Measurements from ENCODE around the gene NHEJ1. TPM values are rescaled to one million over a fixed set of nuclear protein-coding genes. Genes with fewer than 3 reads are reported as not detected.

The NHEJ1 gene
- total RNA-seq, 1 donor from 2014 or later: 10.8 TPM

GRCh38 chr2:219155054-219155644, 5.5 kb downstream of the NHEJ1 start:
- H3K27me3 Mint-ChIP-seq (ENCODE audit: low read depth, unreplicated experiment): no peaks in the 10 kb centered on the region
- no peak overlapping the region for H3K27ac ChIP-seq (ENCODE audit: low read depth, low read length)
- H4K20me1 ChIP-seq (ENCODE audit: insufficient read depth, low read length): no peaks in the 10 kb centered on the region
- TF ChIP-seq CTCF (IDR thresholded peaks at IDR 0.05; ENCODE audit: insufficient read depth, low read depth, low read length) (peak; percentile 41), EZH2 (IDR thresholded peaks at IDR 0.05; ENCODE audit: insufficient read depth, low read length) (no peak)
- no peak overlapping the region for H2AFZ ChIP-seq (ENCODE audit: low read depth, low read length)
- H3K9me3 ChIP-seq (ENCODE audit: insufficient read depth, low read depth, low read length): no peaks in the 10 kb centered on the region
- DNase-seq (ENCODE audit: low read depth): peak; percentile 17
- H3K4me1 ChIP-seq (ENCODE audit: insufficient read depth, low read length): peaks cover 4% of the 10 kb centered on the region
- no peak overlapping the region for H3K4me3 ChIP-seq (ENCODE audit: insufficient read depth, low read depth, low read length)
- H3K27ac Mint-ChIP-seq (ENCODE audit: unreplicated experiment): no peak overlapping the region
- no peak overlapping the region for H3K9ac ChIP-seq (ENCODE audit: low read length)
- no peak overlapping the region for H3K4me2 ChIP-seq (ENCODE audit: low read length)
- no peak for FAIRE-seq
- H3K27me3 ChIP-seq (ENCODE audit: insufficient read depth, low read length): no peaks in the 10 kb centered on the region
- H3K4me3 Mint-ChIP-seq (ENCODE audit: unreplicated experiment): no peak overlapping the region
- no peaks in the 10 kb centered on the region for H3K79me2 ChIP-seq (ENCODE audit: insufficient read depth, low read length)
- no peaks in the 10 kb centered on the region for H3K9me3 Mint-ChIP-seq (ENCODE audit: unreplicated experiment)
- peaks cover 18% of the 10 kb centered on the region for H3K4me1 Mint-ChIP-seq (ENCODE audit: low read depth, unreplicated experiment)
- H3K36me3 Mint-ChIP-seq (ENCODE audit: low read depth, unreplicated experiment): peaks cover 4% of the 10 kb centered on the region
- H3K36me3 ChIP-seq (ENCODE audit: insufficient read depth, low read length): peaks cover 4% of the 10 kb centered on the region

- Mint-ChIP-seq H3K36me3 (ENCODE audit: low read depth, unreplicated experiment) (peaks cover 14% of the 10 kb centered on the region), H3K4me1 (ENCODE audit: low read depth, unreplicated experiment) (no peaks in the 10 kb centered on the region), H3K4me3 (ENCODE audit: unreplicated experiment) (no peak overlapping the region), H3K27me3 (ENCODE audit: low read depth, unreplicated experiment) (no peaks in the 10 kb centered on the region), H3K9me3 (ENCODE audit: unreplicated experiment) (no peaks in the 10 kb centered on the region), H3K27ac (ENCODE audit: unreplicated experiment) (no peak overlapping the region)
- Histone ChIP-seq H3K27me3 (ENCODE audit: insufficient read depth, low read length) (no peaks in the 10 kb centered on the region), H3K4me2 (ENCODE audit: low read length) (no peak overlapping the region), H3K9ac (ENCODE audit: low read length) (no peak overlapping the region), H3K4me1 (ENCODE audit: insufficient read depth, low read length) (no peaks in the 10 kb centered on the region), H2AFZ (ENCODE audit: low read depth, low read length) (no peak overlapping the region), H3K36me3 (ENCODE audit: insufficient read depth, low read length) (no peaks in the 10 kb centered on the region), H3K79me2 (ENCODE audit: insufficient read depth, low read length) (no peaks in the 10 kb centered on the region), H3K4me3 (ENCODE audit: insufficient read depth, low read depth, low read length) (no peak overlapping the region), H3K27ac (ENCODE audit: low read depth, low read length) (no peak overlapping the region), H4K20me1 (ENCODE audit: insufficient read depth, low read length) (no peaks in the 10 kb centered on the region), H3K9me3 (ENCODE audit: insufficient read depth, low read depth, low read length) (no peaks in the 10 kb centered on the region)
- FAIRE-seq (no peak), DNase-seq (ENCODE audit: low read depth) (no peak)
- TF ChIP-seq EZH2 (IDR thresholded peaks at IDR 0.05; ENCODE audit: insufficient read depth, low read length) (no peak), CTCF (IDR thresholded peaks at IDR 0.05; ENCODE audit: insufficient read depth, low read depth, low read length) (no peak)
Observed at GRCh38 chr2:219149667-219150066, 10.9 kb downstream of the NHEJ1 start.

- Histone ChIP-seq H3K9me3 (ENCODE audit: insufficient read depth, low read depth, low read length) (peaks cover 3% of the 10 kb centered on the region), H2AFZ (ENCODE audit: low read depth, low read length) (no peak overlapping the region), H3K27me3 (ENCODE audit: insufficient read depth, low read length) (no peaks in the 10 kb centered on the region), H3K36me3 (ENCODE audit: insufficient read depth, low read length) (no peaks in the 10 kb centered on the region), H3K79me2 (ENCODE audit: insufficient read depth, low read length) (no peaks in the 10 kb centered on the region), H3K27ac (ENCODE audit: low read depth, low read length) (no peak overlapping the region), H4K20me1 (ENCODE audit: insufficient read depth, low read length) (peaks cover 5% of the 10 kb centered on the region), H3K4me3 (ENCODE audit: insufficient read depth, low read depth, low read length) (no peak overlapping the region), H3K9ac (ENCODE audit: low read length) (no peak overlapping the region), H3K4me2 (ENCODE audit: low read length) (no peak overlapping the region), H3K4me1 (ENCODE audit: insufficient read depth, low read length) (peaks cover 10% of the 10 kb centered on the region)
- Mint-ChIP-seq H3K4me3 (ENCODE audit: unreplicated experiment) (no peak overlapping the region), H3K27ac (ENCODE audit: unreplicated experiment) (no peak overlapping the region), H3K27me3 (ENCODE audit: low read depth, unreplicated experiment) (no peaks in the 10 kb centered on the region), H3K9me3 (ENCODE audit: unreplicated experiment) (no peaks in the 10 kb centered on the region), H3K36me3 (ENCODE audit: low read depth, unreplicated experiment) (peaks cover 25% of the 10 kb centered on the region), H3K4me1 (ENCODE audit: low read depth, unreplicated experiment) (peaks cover 2% of the 10 kb centered on the region)
- DNase-seq (ENCODE audit: low read depth) (peak; percentile 68), FAIRE-seq (no peak)
- TF ChIP-seq EZH2 (IDR thresholded peaks at IDR 0.05; ENCODE audit: insufficient read depth, low read length): no peak
Observed at GRCh38 chr2:219142329-219142728, 18.3 kb downstream of the NHEJ1 start.
